GM21529 (cell line): ENCODE results near the gene ADAM23.

Source experiments
- ATAC-seq: cut with Tn5 transposase; IDR thresholded peaks from one replicate; pipeline ENCODE4 v1.9.1; 2021; ENCODE audit not compliant: unreplicated experiment

Gene ADAM23

DNA sequence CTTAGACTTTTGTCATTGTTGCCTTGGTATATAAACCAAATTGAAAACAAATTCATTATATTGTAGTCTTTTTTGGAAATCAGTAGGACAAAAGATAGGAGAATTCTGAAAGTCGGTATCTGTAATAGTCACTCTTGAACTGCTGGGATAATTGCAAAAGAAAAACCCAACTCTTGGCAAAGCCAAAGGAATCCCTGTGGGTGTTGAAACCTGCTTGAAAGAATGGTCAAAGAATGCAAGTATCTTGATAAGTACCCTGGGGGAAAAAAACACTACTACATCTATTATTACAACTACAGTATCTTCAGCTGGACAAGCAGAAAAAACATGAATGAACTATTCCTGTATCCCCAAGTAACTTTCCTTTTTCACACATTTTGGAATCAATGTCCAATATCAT, 191.7 kb downstream of the ADAM23 start:
- no peak for ATAC-seq

DNA sequence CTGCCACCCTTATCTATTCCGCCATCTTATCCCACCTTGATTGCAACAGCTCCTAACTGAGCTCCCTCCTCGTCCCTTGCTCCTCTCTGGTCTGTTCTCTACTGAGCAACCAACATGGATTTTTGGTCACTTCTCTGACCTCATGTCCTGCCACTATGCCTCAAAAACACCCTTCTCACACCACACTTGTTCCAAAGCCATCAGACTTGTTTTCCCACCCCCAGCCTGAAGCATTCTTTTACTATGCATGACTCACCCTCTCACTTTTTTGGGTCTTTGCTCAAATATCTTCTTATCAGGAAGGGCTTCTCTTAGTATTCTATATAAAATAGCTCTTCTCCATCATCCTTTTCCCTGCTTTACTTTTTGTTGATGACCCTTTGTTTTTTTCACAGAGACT, 196.3 kb downstream of the ADAM23 start:
- ATAC-seq, result no peak

- ATAC-seq, result no peak
Measured at GRCh38 chr2:206641226-206641625, 197.9 kb downstream of the ADAM23 start.

DNA sequence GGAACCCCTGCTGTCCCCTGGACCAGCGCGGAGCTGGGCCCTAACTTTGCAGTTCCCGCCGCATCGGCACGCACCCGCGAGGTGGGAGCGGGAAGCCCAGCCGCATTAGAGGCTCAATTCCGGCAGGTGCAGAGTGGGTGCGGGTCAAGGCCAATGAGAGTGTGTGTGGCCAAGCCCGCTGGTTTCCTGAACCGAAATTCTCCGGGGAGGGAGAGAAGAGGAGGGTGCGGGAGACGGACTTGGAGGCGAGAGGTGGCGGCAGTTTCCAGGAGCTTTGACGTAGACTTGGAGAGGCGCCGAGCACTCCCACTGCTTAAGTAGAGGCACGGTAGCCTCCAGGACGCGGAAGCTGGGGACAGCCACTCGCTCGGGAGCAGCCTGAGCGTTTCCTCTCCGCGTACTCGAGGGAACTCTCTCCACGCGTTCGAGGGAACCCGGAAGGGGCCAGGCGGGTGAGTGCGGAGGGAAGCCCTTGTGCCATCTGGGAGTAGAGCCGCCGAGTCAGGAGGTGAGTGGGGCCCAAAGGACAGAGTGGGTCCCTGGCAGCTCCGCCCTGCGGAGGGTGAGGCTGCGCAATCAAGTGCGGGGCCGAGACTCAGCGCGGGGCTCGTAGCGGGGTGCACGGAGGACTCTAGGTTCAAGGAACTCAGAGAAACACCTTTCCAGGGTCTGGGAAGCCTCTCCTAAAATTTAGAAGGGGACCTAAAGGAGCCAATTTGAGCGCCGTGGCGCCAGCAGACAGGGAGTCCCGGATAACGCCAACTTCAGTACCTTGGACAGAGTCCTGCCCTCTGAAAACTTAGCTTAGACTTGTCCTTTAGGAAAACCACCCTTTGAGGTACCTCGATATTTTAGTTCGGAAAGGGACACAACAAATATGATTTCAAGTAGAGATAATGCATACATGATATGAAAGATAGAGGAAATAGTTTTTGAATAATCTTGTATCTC, 199.0 kb downstream of the ADAM23 start, which contains the start of gene FAM237A:
TSS of gene FAM237A (plus strand) at position 413 of the 951 bp plus-strand sequence. CDS start 1,750 bp downstream, outside the sequence.
- ATAC-seq, result no peak

DNA sequence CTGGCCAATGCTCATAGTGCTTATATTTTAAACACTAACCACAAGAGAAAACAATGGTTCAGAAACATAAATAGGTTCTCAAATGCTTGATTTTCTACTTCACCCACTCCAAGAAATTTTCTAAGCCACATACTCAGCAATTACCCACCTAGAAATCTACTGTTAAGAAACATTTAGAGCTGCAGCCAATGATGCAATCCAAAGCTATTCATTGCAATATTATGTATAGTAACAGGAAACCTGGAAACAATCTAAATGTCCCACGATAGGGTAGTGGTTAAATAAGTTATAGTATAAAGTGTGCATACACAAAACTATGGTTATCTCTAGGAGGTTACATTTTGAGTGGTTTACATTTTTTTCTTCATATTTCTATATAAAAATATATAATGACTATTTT, 204.7 kb downstream of the ADAM23 start:
- no peak for ATAC-seq

DNA sequence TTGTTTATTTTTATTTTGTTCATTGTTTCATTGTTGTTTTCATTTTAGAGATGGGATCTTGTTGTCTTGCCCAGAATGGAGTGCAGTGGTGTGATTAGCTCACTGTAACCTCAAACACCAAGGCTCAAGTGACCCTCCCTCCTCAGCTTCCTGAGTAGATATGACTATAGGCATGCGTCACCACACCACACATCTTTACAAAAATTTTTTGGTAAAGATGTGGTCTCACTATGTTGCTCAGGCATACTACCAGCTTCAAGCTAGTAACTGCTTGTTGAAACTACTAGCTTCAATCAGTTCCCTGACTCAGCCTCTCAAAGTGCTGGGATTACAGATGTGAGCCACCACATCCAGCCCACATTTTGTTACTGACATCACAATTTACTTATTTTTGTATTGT, 213.8 kb downstream of the ADAM23 start:
- ATAC-seq, result no peak

GRCh38 chr2:206665251-206665650, 221.9 kb downstream of the ADAM23 start:
- ATAC-seq, result no peak
